ENCODE data around the gene SLC8A1.

SLC8A1 gene

GRCh38 chr2:40445467-40445866, 6.4 kb downstream of the SLC8A1 start:
- DNase-seq (ENCODE audit: low read depth): no peak
- TF ChIP-seq, protein P1, sequence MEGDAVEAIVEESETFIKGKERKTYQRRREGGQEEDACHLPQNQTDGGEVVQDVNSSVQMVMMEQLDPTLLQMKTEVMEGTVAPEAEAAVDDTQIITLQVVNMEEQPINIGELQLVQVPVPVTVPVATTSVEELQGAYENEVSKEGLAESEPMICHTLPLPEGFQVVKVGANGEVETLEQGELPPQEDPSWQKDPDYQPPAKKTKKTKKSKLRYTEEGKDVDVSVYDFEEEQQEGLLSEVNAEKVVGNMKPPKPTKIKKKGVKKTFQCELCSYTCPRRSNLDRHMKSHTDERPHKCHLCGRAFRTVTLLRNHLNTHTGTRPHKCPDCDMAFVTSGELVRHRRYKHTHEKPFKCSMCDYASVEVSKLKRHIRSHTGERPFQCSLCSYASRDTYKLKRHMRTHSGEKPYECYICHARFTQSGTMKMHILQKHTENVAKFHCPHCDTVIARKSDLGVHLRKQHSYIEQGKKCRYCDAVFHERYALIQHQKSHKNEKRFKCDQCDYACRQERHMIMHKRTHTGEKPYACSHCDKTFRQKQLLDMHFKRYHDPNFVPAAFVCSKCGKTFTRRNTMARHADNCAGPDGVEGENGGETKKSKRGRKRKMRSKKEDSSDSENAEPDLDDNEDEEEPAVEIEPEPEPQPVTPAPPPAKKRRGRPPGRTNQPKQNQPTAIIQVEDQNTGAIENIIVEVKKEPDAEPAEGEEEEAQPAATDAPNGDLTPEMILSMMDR (IDR thresholded peaks at IDR 0.05; ENCODE audit: low read depth, low read length, missing control alignments): no peak
- H3K4me3 ChIP-seq (ENCODE audit: low read depth, low read length): no peak overlapping the region
- in situ Hi-C loops (cut with HindIII; ENCODE audit: low sequenced_read_pairs): no loop called here

GRCh38 chr2:40440835-40441234, 11.1 kb downstream of the SLC8A1 start:
- no peak for DNase-seq (ENCODE audit: low read depth)
- in situ Hi-C loops (cut with HindIII; ENCODE audit: low sequenced_read_pairs): no loop called here
- TF ChIP-seq, protein P1 (IDR thresholded peaks at IDR 0.05; ENCODE audit: low read depth, low read length, missing control alignments): no peak
- H3K4me3 ChIP-seq (ENCODE audit: low read depth, low read length): no peak overlapping the region

DNA sequence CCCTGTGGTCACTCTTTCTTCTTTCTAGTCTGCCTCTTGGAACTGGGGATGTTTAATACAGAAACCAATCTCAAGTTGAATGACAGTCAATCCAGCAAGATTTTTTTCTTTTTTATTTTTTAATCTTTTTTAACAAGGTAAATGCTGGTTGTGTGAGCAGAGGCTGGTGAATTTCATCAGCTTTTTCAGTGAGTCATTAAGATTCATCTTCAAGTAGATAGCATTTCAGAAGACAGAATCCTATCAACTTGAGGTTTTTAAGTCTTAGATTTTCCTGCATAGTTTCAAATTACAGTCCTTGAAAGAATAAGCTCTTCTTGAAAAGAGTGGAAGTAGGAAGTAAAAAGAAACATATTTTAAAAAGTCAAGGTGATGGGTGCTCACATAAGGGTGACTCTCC, 12.4 kb downstream of the SLC8A1 start:
- no peak for DNase-seq (ENCODE audit: low read depth)
- TF ChIP-seq, protein P1 (IDR thresholded peaks at IDR 0.05; ENCODE audit: low read depth, low read length, missing control alignments): no peak
- in situ Hi-C loops (cut with HindIII; ENCODE audit: low sequenced_read_pairs): no loop called here
- no peak overlapping the region for H3K4me3 ChIP-seq (ENCODE audit: low read depth, low read length)

DNA sequence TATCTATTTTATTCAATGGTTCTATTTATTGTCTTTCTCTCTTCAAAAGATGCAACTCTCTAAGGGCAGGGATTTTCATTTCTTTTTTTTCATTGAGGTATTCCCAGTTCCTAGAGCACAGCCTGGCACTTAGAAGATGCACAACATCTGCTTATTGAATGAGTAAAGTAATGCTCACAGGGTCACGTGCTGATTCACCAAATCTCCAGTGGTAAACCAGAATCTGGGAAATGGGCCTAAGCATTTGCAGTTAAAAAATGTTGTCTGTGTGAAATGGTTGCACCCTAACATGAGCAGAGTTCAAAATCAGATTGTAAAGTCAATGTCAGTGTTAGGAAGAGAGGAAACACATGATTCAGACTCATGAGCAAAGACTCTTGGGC, 15.8 kb downstream of the SLC8A1 start:
- in situ Hi-C loops (cut with HindIII; ENCODE audit: low sequenced_read_pairs): no loop called here
- TF ChIP-seq, protein P1 (IDR thresholded peaks at IDR 0.05; ENCODE audit: low read depth, low read length, missing control alignments): no peak

GRCh38 chr2:40435426-40436092, 16.3 kb downstream of the SLC8A1 start:
- TF ChIP-seq, protein P1 (IDR thresholded peaks at IDR 0.05; ENCODE audit: low read depth, low read length, missing control alignments): no peak
- no peak overlapping the region for H3K4me3 ChIP-seq (ENCODE audit: low read depth, low read length)
- in situ Hi-C loops (cut with HindIII; ENCODE audit: low sequenced_read_pairs): no loop called here
- DNase-seq (ENCODE audit: low read depth): no peak

More for the DNA sequence above, 15.8 kb downstream of the SLC8A1 start:
- H3K4me3 ChIP-seq (ENCODE audit: low read depth, low read length): no peak overlapping the region
- DNase-seq (ENCODE audit: low read depth): no peak

DNA sequence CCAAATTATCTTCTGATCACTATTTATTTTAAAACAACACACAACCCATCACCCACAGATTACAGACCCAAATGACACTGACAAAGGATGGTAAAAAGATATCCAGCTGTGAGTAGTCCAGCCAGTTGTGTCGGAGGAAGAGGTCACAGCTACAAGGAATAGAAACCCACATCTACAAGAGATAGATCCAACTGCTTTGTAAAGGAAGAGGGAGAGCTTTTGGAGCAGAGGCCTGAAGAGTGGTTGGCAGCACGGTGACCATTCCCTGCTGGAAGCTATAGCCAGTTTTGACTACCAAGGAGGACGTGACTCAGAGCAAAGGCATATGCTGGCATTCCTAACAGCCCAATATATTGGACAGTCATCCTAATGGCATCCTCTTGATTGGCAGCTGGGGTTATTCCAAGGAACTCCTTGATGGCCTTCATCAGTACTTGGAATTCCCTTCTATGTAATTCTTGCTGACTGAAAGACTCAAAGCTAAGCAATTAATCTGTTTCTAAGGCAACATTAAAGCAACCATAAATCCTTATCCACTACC, 17.1 kb downstream of the SLC8A1 start:
- in situ Hi-C loops (cut with HindIII; ENCODE audit: low sequenced_read_pairs): no loop called here
- TF ChIP-seq, protein P1 (IDR thresholded peaks at IDR 0.05; ENCODE audit: low read depth, low read length, missing control alignments): no peak
- H3K4me3 ChIP-seq (ENCODE audit: low read depth, low read length): no peak overlapping the region
- DNase-seq (ENCODE audit: low read depth): peak; percentile 80

Measured in astrocyte of the cerebellum (primary cell).